HepG2 (cell line): ENCODE data around the gene CACNB4. TPM values are rescaled to one million over a fixed set of nuclear protein-coding genes. Genes with fewer than 3 reads are reported as not detected.

Source experiments
- ATAC-seq: fragments of 200-7000 bp; cut with Tn5 transposase; 3 replicates; pipeline ENCODE4 v1.9.1; 2020; ENCODE audit warnings: mild to moderate bottlenecking, moderate library complexity
- BruUV-seq: library from RNA; stranded (reverse); fragments of 400-500 nt; replicated peaks from 2 replicates; lab custom pipeline; 2021; lab: Mats Ljungman, UMichigan
- CTCF ChIA-PET: fragments of 300-600 bp; formaldehyde crosslinking; extraction: SDS; loops from one replicate; lab custom pipeline; 2021; ENCODE audit warnings: low total read pairs, inconsistent platforms, low intra/inter-chr PET ratio; lab: Yijun Ruan, JAX
- POLR2A ChIA-PET: fragments of 350-600 bp; sonication (Branson Sonifier 250); formaldehyde crosslinking; loops from one replicate; lab custom pipeline; 2020; ENCODE audit warnings: antibody characterized with exemption, inconsistent platforms; lab: Yijun Ruan, JAX
- DNase-seq: peaks from one replicate; pipeline ENCODE4 v3.0.0-alpha.2; 2015; ENCODE audit warnings: low spot score
- FAIRE-seq: peaks from 3 replicates; lab custom pipeline; 2011; peaks lifted over from hg19 to GRCh38; lab: Jason Lieb, UNC
- H2AFZ ChIP-seq: one replicate; pipeline ENCODE4 v1.6.1; 2011; ENCODE audit warnings: low read length, inconsistent platforms
- H3K27ac ChIP-seq: fragments of 300-600 bp; 3 replicates; pipeline ENCODE4 v1.8.0; 2011; ENCODE audit warnings: mixed run types, mild to moderate bottlenecking, mixed read lengths, low read length, inconsistent platforms; ENCODE audit not compliant: insufficient read depth; ENCODE audit errors: extremely low read length
- H3K27me3 ChIP-seq, 2 experiments: fragments of 200-600 bp in 1 of 2; 2 replicates in 1 of 2; 3 replicates in 1 of 2; pipeline versions ENCODE4 v1.6.0 to v1.8.0; 2011; ENCODE audit warnings: low read length in 2 of 2, mild to moderate bottlenecking in 2 of 2, moderate library complexity in 2 of 2, inconsistent platforms in 1 of 2; ENCODE audit not compliant: insufficient read depth in 2 of 2, control insufficient read depth in 1 of 2
- H3K36me3 ChIP-seq, 2 experiments: fragments of 200-600 bp in 1 of 2; replicated peaks in 1 of 2; 2 replicates in 1 of 2; 3 replicates in 1 of 2; pipeline versions ENCODE4 v1.5.1 to v1.8.0; 2011; ENCODE audit warnings: low read length in 2 of 2, inconsistent platforms in 1 of 2; ENCODE audit not compliant: insufficient read depth in 2 of 2, control insufficient read depth in 1 of 2
- H3K4me1 ChIP-seq: 2 replicates; pipeline ENCODE4 v1.5.1; 2012; ENCODE audit warnings: low read length, inconsistent platforms; ENCODE audit not compliant: insufficient read depth
- H3K4me2 ChIP-seq: 2 replicates; pipeline ENCODE4 v1.6.0; 2011; ENCODE audit warnings: low read depth, low read length, inconsistent platforms
- H3K4me3 ChIP-seq, 3 experiments: fragments of 200-600 bp in 1 of 3; sonication (generic), shearing (Covaris generic) in 1 of 3; replicated peaks in 1 of 3; 2 replicates each; pipeline ENCODE4 v1.5.1; 2011 to 2016; ENCODE audit warnings: low read length in 3 of 3, inconsistent platforms in 2 of 3, low read depth in 2 of 3, mild to moderate bottlenecking in 2 of 3, control low read depth in 1 of 3, mixed read lengths in 1 of 3; ENCODE audit not compliant: insufficient read depth in 1 of 3
- H3K79me2 ChIP-seq: one replicate; pipeline ENCODE4 v1.6.1; 2011; ENCODE audit warnings: low read length, inconsistent platforms; ENCODE audit not compliant: insufficient read depth
- H3K9ac ChIP-seq: 2 replicates; pipeline ENCODE4 v1.6.0; 2011; ENCODE audit warnings: mild to moderate bottlenecking, low read depth, low read length, inconsistent platforms; ENCODE audit not compliant: insufficient read depth
- H3K9me3 ChIP-seq: 2 replicates; pipeline ENCODE4 v1.5.1; 2012; ENCODE audit warnings: mild to moderate bottlenecking, low read length
- H4K20me1 ChIP-seq: 2 replicates; pipeline ENCODE4 v1.6.0; 2011; ENCODE audit warnings: inconsistent platforms, mild to moderate bottlenecking, low read length, moderate library complexity; ENCODE audit not compliant: insufficient read depth
- BCL3 ChIP-seq: sonication (generic); formaldehyde crosslinking; IDR thresholded peaks from 2 replicates; pipeline ENCODE4 v1.5.1; 2020; ENCODE audit warnings: mild to moderate bottlenecking, missing genetic modification reagents, moderate library complexity
- DR1 ChIP-seq: sonication (generic); formaldehyde crosslinking; IDR thresholded peaks from 2 replicates; pipeline ENCODE4 v1.8.0; 2021; ENCODE audit warnings: mild to moderate bottlenecking, missing genetic modification reagents, inconsistent platforms
- DRAP1 ChIP-seq: IDR thresholded peaks from 2 replicates; pipeline ENCODE4 v1.6.1; 2016; ENCODE audit warnings: missing genetic modification reagents, missing compliant biosample characterization
- ESRRA ChIP-seq: sonication (generic); formaldehyde crosslinking; IDR thresholded peaks from 2 replicates; pipeline ENCODE4 v1.5.1; 2020; ENCODE audit warnings: mild to moderate bottlenecking, low read depth, missing genetic modification reagents
- FOXC1 ChIP-seq: sonication (generic); formaldehyde crosslinking; IDR thresholded peaks from 2 replicates; pipeline ENCODE4 v1.8.0; 2022; ENCODE audit warnings: mild to moderate bottlenecking, missing genetic modification reagents, borderline replicate concordance
- KLF13 ChIP-seq: sonication (generic); formaldehyde crosslinking; IDR thresholded peaks from 2 replicates; pipeline ENCODE4 v1.4.0; 2020; ENCODE audit warnings: mild to moderate bottlenecking, missing genetic modification reagents
- MTA1 ChIP-seq: sonication (generic); formaldehyde crosslinking; IDR thresholded peaks from 2 replicates; pipeline ENCODE4 v1.4.0; 2020; ENCODE audit warnings: missing genetic modification reagents, mild to moderate bottlenecking, borderline replicate concordance
- MTA3 ChIP-seq: sonication (generic); formaldehyde crosslinking; IDR thresholded peaks from 2 replicates; pipeline ENCODE4 v1.4.0; 2020; ENCODE audit warnings: missing genetic modification reagents
- NFE2L2 ChIP-seq: fragments of 150-350 bp; IDR thresholded peaks from 2 replicates; pipeline ENCODE4 v1.6.1; 2014; ENCODE audit warnings: low read length
- REPIN1 ChIP-seq: sonication (generic); formaldehyde crosslinking; IDR thresholded peaks from 2 replicates; pipeline ENCODE4 v1.8.0; 2022; ENCODE audit warnings: missing genetic modification reagents, low read depth, mild to moderate bottlenecking, borderline replicate concordance
- SALL2 ChIP-seq: sonication (generic); formaldehyde crosslinking; IDR thresholded peaks from 2 replicates; pipeline ENCODE4 v1.8.1; 2023; ENCODE audit warnings: mild to moderate bottlenecking, missing genetic modification reagents, inconsistent platforms
- SNAI1 ChIP-seq: sonication (generic); formaldehyde crosslinking; IDR thresholded peaks from 2 replicates; pipeline ENCODE4 v1.5.0; 2020; ENCODE audit warnings: mild to moderate bottlenecking, missing genetic modification reagents, borderline replicate concordance
- SNRNP70 ChIP-seq: fragments of 200-400 bp; formaldehyde crosslinking; IDR thresholded peaks from 2 replicates; pipeline ENCODE4 v1.6.1; 2017; ENCODE audit warnings: mild to moderate bottlenecking, low read depth, low read length, moderate library complexity
- STAG1 ChIP-seq: sonication (generic); formaldehyde crosslinking; IDR thresholded peaks from 2 replicates; pipeline ENCODE4 v1.4.0; 2020; ENCODE audit warnings: missing genetic modification reagents
- WIZ ChIP-seq: sonication (generic); formaldehyde crosslinking; IDR thresholded peaks from 2 replicates; pipeline ENCODE4 v1.5.1; 2020; ENCODE audit warnings: mild to moderate bottlenecking, missing genetic modification reagents
- ZBTB3 ChIP-seq: sonication (generic); formaldehyde crosslinking; IDR thresholded peaks from 2 replicates; pipeline ENCODE4 v1.4.0; 2020; ENCODE audit warnings: low read depth, mild to moderate bottlenecking, moderate library complexity, missing genetic modification reagents, borderline replicate concordance
- ZBTB7A ChIP-seq: sonication (generic); formaldehyde crosslinking; IDR thresholded peaks from 2 replicates; pipeline ENCODE4 v1.8.0; 2022; ENCODE audit warnings: mild to moderate bottlenecking, missing genetic modification reagents
- ZKSCAN1 ChIP-seq: fragments of 150-350 bp; IDR thresholded peaks from 2 replicates; pipeline ENCODE4 v1.6.1; 2014; ENCODE audit warnings: low read length
- ZNF335 ChIP-seq: sonication (generic); formaldehyde crosslinking; IDR thresholded peaks from 2 replicates; pipeline ENCODE4 v1.4.0; 2020; ENCODE audit warnings: missing genetic modification reagents
- ZNF512B ChIP-seq: sonication (generic); formaldehyde crosslinking; IDR thresholded peaks from 2 replicates; pipeline ENCODE4 v1.5.1; 2020; ENCODE audit warnings: missing genetic modification reagents, mild to moderate bottlenecking, borderline replicate concordance
- ZNF552 ChIP-seq: sonication (generic); formaldehyde crosslinking; IDR thresholded peaks from 2 replicates; pipeline ENCODE4 v1.9.0; 2022; ENCODE audit warnings: missing genetic modification reagents, mild to moderate bottlenecking, borderline replicate concordance
- ZNF768 ChIP-seq: sonication (generic); formaldehyde crosslinking; IDR thresholded peaks from 2 replicates; pipeline ENCODE4 v1.4.0; 2020; ENCODE audit warnings: missing genetic modification reagents
- WGBS: methylation state at CpG from one replicate; pipeline ENCODE4 v1.1.6; 2017; ENCODE audit warnings: low lambda C conversion rate; 5-methylcytosine and 5-hydroxymethylcytosine counted together
- in situ Hi-C: cut with HindIII; loops from 2 replicates; pipeline ENCODE4 v1.10.0; 2017; ENCODE audit warnings: low pct_unique_long_range_greater_than_20kb; ENCODE audit not compliant: extremely low pct_ligation_motif_present
- intact Hi-C: fragments of 100-400 bp; cut with micrococcal nuclease; formaldehyde crosslinking; loops from one replicate; pipeline ENCODE4 v1.10.0; 2022; ENCODE audit not compliant: unreplicated experiment
- polyA plus RNA-seq, 8 experiments: library from polyadenylated mRNA; depleted of rRNA in 3 of 8; stranded (reverse) in 7 of 8; unstranded in 1 of 8; fragments of >200 nt; fragmentation: Illumina TruSeq in 4 of 8; extraction: Trizol in 4 of 8; gene quantifications; 2 replicates each; pipeline versions ENCODE4 v1.2.1 to v1.2.3, GENCODE V29; 2011 to 2016; ENCODE audit warnings: low read depth in 4 of 8, missing spikeins in 1 of 8, mixed read lengths in 1 of 8; ENCODE audit not compliant: insufficient read depth in 1 of 8
- total RNA-seq, 5 experiments: library from RNA; depleted of rRNA; stranded (reverse); fragments of >200 nt; fragmentation: Illumina TruSeq; extraction: Trizol; gene quantifications; 2 replicates each; pipeline ENCODE4 v1.2.3, GENCODE V29; 2016; ENCODE audit warnings: low read depth in 1 of 5

CACNB4 gene
- total and polyA plus RNA-seq, 2 of the 13 experiments (the other 11 are each of a cell fraction or from before 2014, with no cell fraction given) = 5.1 to 14.3 TPM

GRCh38 chr2:152078662-152079061 is 20.2 kb downstream of the CACNB4 start:
- BruUV-seq = no TSS peak
- ChIA-PET POLR2A (no interaction called here), CTCF (no interaction called here)
- Histone ChIP-seq H3K4me3 (no peak overlapping the region), H3K4me2 (peak overlapping the region; percentile 16; the same call in 1 of the 2 replicates), H3K9ac (no peak overlapping the region), H2AFZ (no peak overlapping the region), H3K36me3 (no peaks in the 10 kb centered on the region), H3K27me3 (peaks cover 0 to 8% of the 10 kb centered on the region in 2 experiments; a peak in 2 of 5 replicates), H3K4me1 (peaks cover 22% of the 10 kb centered on the region), H3K79me2 (no peaks in the 10 kb centered on the region), H3K27ac (no peak overlapping the region), H3K9me3 (no peaks in the 10 kb centered on the region), H4K20me1 (no peaks in the 10 kb centered on the region)
- in situ Hi-C loops = no loop called here
- intact Hi-C loops = no loop called here
- DNase-seq (peak; percentile 16), ATAC-seq (peak; percentile 79), FAIRE-seq (peak; percentile 48)
- 3% methylated on average over 2 of the region's 2 CpGs for WGBS
- TF ChIP-seq NFE2L2 = no peak
- TF ChIP-seq KLF13 (CRISPR knock-in tag) = no peak
- TF ChIP-seq MTA3 = no peak
- no peak for TF ChIP-seq ZNF768 (CRISPR knock-in tag)
- TF ChIP-seq WIZ (CRISPR knock-in tag) = 0 out of 2 replicates have a peak, but pooled peaks have one; percentile 32
- TF ChIP-seq BCL3 (CRISPR knock-in tag) = no peak
- TF ChIP-seq REPIN1 (CRISPR knock-in tag) = 0 out of 2 replicates have a peak, but pooled peaks have one; percentile 17
- no peak for TF ChIP-seq ZBTB3
- no peak for TF ChIP-seq ZNF552 (CRISPR knock-in tag)
- no peak for TF ChIP-seq SNAI1 (CRISPR knock-in tag)
- TF ChIP-seq FOXC1 (CRISPR knock-in tag) = 0 out of 2 replicates have a peak, but pooled peaks have one; percentile 46
- peak; percentile 33; the same call in 1 of the 2 replicates for TF ChIP-seq STAG1
- TF ChIP-seq ZKSCAN1 = no peak
- TF ChIP-seq ZBTB7A (CRISPR knock-in tag) = no peak
- no peak for TF ChIP-seq ESRRA (CRISPR knock-in tag)
- TF ChIP-seq ZNF335 (CRISPR knock-in tag) = 0 out of 2 replicates have a peak, but pooled peaks have one; percentile 45
- TF ChIP-seq ZNF512B (CRISPR knock-in tag) = no peak
- TF ChIP-seq DRAP1 (CRISPR knock-in tag) = no peak
- no peak for TF ChIP-seq SALL2 (CRISPR knock-in tag)
- no peak for TF ChIP-seq SNRNP70
- TF ChIP-seq MTA1 (CRISPR knock-in tag) = no peak
- TF ChIP-seq DR1 (CRISPR knock-in tag) = no peak
